ENCODE data around the gene ETV6.
"Not testable (repeated sequence)": the region's sequence is repeated elsewhere in the genome, so short reads cannot be mapped to it uniquely, and the experiment has no call there.

Gene ETV6

DNA sequence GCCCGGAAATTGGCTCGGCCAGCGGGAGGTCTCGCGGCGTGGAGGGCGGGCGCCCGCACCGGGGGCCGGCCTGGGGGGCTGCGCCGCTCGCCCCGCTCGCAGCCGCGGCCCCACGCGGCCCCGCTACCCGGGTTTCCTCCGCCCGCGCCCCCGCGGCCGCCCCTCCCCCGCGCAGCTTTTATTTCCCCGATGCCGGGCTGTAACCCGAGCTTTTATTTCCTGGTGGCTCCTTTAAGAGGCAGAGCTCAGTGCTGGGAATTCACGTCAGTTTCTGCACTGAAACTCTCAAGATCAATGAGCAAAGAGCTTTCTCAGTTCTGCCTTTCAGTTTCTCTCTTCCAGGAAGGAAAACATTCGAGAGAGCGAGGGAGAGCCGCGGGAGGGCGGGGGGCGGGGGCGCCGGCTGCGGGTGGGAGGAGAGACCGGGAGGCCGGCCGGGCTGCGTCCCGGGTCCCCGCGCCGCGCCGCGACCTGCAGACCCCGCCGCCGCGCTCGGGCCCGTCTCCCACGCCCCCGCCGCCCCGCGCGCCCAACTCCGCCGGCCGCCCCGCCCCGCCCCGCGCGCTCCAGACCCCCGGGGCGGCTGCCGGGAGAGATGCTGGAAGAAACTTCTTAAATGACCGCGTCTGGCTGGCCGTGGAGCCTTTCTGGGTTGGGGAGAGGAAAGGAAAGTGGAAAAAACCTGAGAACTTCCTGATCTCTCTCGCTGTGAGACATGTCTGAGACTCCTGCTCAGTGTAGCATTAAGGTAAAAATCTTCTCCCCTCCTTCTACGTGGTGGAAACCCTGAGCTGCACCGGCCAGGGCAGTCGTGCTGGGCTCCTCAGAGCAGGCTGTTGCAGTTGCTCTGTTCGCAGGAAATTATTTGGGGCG lies at the start of gene ETV6:
TSS of gene ETV6 (plus strand) at position 262 of the 873 bp plus-strand sequence. CDS start at position 716, 454 bp downstream.
- DNase-seq, result peak; percentile 78 to 83

DNA sequence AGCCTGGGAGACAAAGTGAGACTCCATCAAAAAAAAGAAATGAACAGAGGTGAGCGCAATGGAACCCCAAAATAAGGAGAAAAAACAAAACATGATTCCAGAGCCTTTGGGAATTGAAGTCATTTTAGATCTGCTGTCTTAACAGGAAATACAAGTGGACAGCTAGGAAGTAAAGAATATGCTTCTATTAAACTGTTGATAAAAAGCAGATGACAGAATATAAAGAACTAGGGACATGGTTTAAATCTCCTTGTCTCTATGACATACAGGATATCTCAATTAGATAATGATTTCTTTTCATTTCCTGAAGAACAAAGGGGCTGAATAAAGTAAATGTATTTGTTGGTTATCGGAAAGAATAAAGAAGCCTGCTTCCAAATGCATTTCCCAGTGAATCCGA lies 49.3 kb upstream of the ETV6 start:
- no peak for DNase-seq

DNA sequence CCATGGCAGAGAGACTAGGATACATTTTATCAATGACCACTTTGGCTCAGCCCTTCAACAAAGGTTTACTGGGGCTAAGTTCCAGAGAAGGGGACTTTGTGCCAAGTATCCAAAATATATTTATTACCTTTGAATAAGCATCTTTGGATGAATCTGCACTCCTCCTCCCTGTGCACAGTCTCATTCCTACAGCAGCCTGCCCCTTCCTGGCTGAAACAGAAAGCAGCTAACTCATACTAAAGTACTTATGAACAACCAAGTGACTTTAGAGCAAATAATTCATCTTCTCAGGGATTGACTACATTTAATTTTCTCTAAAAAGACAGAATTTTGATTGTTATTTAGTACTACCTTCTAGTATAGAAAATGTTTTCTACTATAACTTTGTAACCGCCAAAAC lies 47.8 kb upstream of the ETV6 start:
- DNase-seq, result no peak

DNA sequence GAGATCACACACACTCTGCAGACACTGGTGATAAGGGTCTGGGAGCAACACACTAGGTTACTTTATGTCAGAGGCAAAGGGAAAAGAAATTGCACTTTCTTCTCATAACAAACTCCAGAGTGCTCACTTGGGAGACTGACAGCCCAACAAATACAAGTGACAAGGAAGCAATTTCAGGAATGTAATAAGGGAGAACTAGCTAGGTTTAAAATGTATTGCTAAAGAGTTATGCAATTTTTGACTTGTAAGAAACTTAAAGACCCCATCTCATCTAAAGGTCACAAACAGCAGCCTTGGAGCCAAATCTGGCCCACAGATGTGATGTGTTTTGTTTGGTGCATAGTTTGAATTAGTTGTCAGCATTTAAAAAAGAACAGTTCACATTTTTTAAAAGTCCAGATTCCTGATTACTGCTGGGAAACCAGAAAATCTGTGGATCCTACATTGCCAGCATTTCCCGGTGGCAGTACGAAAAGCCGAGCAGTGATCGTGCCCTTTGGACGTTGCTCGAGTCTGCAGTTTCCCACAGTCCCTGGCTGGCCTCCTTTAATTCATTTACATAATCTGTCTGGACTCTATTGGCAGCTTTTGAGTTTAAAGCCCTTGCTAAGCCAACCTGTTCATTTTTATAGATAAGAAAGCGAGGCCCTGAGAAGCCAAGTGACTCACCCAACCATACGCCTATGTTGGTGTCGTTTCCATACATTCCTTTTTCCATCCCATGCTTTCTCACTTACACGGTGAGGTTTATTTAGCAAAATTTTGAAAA lies 42.0 kb upstream of the ETV6 start:
- DNase-seq, result no peak

DNA sequence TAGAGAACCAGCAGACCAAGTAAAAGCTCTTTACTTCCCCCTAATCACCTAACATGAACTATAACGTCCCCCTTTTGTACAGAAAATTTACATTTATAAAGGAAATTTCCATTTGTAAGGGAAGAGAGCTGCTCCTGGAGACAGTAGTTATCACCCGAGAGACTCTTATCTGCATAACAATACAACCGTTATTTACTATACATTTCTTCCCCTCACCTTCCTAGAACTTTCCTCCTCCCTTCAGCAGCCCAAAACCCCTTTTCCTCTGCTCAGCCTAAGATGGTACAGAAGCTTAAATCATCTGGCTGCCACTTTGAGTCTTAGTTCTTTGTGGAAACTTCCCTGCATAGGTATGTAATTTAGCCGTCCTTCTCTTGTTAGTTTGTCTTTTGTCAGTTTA lies 40.4 kb upstream of the ETV6 start:
- no peak for DNase-seq

DNA sequence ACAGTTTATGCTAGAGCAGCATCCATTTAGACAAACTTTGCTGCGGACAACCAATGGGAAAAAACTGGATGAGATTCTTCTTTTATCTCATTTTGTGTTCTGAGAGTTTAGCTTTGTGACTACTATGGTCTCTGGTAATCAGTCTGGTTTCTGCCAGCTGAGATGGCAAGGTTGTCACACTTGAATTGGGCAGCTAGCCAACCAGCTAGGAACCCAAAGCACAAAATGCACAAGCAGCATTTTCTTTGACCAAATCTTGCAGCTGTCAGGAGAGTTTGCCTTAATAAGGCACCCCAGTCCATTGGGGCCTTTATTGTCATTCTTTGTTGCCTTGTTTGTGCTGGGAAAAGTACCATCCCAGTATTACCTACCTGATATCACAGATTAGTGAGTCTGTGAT lies 34.0 kb upstream of the ETV6 start:
- DNase-seq, result no peak

DNA sequence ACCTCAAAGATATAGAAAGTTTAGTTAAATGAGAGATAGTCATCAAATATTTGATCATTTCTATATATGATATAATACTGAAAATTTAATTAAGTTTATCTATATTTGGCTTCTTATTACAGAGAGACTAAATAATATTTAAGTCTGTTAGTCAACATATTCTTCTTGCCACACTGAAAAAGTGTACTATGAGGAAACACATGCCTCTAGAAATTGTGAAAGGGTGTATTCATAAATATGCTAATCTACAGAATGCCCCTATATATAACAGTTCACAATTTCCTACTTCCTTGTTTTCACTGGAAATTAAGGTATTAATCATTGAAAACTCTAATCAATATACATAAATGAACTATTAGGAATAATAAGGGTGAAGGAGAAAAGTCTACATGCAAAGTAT lies 31.4 kb upstream of the ETV6 start:
- no peak for DNase-seq

DNA sequence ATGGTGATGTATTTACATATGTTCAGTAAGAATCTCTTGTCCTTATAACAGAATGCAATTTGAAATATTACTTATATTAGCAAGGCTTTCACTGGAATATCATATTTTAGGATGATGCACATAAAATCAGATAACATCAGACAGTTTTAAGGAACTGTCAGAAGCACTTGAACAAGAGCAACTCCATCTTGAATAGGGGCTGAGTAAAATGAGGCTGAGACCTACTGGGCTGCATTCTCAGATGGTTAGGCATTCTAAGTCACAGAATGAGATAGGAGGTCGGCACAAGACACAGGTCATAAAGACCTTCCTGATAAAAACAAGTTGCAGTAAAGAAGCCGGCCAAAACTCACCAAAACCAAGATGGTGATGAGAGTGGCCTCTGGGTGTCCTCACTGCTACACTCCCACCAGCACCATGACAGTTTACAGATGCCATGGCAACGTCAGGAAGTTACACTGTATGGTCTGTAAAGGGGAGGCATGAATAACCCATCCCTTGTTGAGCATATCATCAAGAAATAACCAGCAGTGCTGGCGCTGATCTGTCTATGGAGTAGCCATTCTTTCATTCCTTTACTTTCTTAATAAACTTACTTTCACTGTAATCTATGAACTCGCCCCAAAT lies 27.6 kb upstream of the ETV6 start:
- DNase-seq, result peak in 1 of 2 experiments; percentile 8

DNA sequence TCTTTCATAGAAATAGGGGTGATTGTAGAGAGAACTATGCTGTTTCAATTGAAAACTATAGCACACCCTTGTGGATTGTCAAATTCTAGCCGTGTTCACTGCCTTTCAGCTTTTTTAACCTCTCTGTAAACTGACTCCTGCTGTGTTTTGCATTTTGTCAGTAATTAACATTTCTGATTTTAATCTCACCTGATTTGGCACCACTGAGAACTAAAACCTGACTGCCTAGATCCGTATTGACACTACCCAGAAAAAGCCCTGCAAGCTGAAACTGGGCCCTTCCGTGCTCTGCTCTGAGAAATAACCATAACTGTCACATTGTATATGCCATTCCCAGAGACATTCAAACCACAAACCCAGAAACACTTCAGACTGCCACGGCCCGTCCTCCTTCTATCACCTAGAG lies 26.6 kb upstream of the ETV6 start:
- no peak for DNase-seq

DNA sequence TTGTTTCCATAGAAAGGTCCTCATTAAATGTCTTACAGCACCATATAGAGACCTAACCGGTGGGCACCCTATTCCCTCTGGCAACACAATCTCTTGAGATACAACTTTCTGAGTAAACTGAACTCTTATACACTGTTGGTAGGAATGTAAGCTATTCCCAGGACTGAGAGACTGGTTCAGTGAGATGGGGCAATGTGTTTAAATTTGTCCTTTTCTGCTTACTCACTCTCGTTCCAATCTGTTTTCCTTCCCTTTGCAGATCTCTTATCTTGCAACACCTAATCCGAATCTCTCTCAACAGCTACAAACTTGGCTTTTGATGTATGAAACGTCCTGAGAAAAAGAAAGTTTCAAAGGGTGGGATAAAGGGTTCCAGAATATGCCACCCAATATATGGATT lies 26.1 kb upstream of the ETV6 start:
- no peak for DNase-seq

DNA sequence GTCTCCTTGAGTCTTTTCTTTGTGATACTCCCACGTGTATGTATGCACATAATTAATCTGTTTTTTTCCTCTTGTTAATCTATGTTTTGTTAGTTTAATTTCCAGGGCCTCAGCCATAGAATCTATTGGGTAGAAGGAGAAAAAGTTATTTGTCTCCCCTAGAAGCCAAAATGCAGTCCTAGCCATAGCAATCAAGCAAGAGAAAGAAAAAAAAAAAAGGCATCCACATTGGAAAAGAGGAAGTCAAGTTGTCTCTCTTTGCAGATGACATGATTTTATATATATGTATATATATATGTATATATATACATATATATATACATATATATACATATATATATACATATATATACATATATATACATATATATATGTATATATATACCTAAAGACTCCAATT lies 25.4 kb upstream of the ETV6 start:
- no peak for DNase-seq

DNA sequence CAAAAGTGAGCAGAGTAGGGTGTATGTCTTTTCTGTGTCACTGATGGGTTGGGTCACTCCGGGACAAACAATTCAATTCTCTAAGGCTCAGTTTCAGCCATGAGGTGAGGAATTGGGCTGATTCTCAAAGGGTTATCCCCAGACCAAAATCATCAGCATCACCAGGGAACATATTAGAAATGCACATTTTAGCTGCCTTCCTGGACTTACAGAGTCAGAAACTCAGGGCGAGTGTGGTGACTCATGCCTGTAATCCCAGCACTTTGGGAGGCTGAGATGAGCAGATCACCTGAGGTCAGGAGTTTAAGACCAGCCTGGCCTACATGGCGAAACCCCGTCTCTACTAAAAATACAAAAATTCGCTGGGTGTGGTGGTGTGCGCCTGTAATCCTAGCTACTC lies 21.8 kb upstream of the ETV6 start:
- DNase-seq, result not testable (repeated sequence)

DNA sequence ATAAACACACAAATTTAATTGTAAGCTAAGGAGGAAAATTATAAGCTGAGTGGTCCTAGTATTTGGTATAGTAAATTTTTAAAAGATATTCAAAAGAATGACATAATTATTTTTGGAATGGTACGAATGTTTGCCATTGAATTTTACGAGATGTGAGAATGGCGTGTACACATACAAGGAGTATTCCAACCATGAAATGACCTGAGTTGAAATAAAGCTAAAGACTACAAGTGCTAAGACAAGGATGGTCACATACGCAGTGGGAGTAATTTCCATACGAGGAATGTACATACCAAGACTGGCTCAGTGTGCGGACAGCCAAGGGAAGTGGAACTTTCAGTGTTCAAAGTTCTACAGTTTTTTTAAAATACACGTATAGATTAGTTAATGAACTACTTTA lies 21.1 kb upstream of the ETV6 start:
- no peak for DNase-seq

DNA sequence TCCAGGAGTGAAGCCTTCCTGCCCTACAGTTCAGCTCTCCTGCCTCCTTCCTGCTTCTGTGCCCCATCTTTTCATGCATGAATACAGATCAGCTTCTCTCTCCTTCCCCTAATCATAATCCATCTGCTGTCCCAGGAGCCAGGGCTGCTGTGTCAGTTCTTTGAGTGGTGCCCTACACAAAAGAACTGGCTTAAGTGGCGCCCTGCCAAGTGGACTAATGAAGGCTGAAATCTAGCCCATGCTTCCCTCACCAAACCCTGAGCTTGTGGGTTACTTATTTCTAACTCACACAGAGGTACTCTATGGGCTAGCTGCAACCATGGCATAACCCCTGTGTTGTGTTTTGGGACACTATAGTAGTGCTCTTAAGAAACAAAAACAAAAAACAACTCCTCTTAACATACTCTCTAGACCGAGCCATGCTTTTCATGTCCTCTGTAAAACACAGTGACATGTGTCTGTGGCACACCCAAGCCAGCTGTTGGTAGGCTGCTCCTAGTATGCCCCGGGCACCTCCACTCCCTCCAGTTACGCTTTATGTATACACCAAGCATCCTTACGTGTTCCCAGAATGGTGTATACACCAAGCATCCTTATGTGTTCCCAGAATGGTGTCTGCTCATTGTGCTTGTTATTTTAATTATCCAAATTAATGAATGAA lies 19.3 kb upstream of the ETV6 start:
- DNase-seq, result no peak

DNA sequence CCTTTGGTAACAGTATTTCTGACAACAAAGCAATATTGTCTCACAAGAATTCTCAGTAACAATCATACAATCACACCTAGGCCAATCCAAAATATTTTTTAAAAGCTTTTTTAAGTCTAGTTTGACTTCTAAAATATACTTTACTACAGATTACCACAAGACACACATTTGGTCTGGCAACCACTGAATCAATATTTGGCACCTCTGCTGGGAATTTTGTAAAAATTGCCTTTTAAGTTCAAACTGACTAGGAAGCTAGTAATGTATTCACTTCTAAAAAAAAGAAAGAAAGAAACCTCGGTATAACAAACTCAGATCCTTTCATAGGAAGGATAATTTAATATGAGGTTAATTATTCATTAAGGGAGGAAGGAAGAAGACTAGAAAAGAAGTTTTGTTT lies 18.2 kb upstream of the ETV6 start:
- DNase-seq, result no peak

DNA sequence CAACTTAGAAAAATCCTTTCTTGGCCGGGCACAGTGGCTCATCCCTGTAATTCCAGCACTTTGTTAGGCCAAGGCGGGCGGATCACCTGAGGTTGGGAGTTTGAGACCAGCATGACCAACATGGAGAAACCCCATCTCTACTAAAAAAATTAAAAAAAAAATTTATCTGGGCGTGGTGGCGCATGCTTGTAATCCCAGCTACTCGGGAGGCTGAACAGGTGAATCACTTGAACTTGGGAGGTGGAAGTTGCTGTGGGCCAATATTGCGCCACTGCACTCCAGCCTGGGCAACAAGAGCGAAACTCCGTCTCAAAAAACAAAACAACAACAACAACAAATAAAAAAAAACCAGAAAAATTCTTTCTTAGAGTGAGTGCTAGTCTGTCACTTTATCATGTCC lies 17.6 kb upstream of the ETV6 start:
- not testable (repeated sequence) for DNase-seq

DNA sequence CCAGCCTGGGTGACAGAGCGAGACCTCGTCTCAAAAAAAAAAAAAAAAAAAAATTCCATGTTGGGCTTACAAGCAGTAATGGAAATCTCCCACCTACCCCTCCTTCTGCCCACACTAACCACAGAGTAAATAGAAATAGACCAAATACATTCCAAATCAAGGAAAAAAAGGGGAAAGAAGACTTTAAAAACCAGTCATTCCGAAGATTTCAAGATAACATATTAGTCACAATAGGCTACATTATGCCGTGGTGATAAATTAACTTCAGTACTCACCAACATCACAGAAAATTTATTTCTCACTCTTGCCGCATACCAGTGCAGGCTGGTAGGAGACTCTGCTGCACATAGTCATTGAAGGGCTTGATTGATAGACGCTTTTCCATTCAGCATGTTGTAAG lies 15.5 kb upstream of the ETV6 start:
- DNase-seq, result no peak

DNA sequence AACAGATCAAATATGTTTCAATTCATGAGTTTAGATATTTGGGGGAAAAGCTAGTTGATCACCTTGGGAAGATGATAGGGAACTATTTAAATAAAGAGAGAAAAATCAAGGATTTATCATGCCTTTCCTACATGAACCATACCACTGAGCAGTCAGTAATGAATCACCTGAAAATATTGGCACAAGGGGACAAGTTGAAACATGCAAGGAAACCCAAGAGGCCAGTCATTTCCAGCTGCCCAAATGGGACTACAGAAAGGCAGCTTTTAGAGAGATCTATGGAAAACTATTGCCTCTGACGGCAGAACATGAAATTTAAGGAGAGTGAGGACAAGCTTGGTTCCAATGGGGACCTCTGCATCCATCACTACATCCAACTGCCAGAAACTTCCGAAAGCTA lies 14.1 kb upstream of the ETV6 start:
- DNase-seq, result no peak

DNA sequence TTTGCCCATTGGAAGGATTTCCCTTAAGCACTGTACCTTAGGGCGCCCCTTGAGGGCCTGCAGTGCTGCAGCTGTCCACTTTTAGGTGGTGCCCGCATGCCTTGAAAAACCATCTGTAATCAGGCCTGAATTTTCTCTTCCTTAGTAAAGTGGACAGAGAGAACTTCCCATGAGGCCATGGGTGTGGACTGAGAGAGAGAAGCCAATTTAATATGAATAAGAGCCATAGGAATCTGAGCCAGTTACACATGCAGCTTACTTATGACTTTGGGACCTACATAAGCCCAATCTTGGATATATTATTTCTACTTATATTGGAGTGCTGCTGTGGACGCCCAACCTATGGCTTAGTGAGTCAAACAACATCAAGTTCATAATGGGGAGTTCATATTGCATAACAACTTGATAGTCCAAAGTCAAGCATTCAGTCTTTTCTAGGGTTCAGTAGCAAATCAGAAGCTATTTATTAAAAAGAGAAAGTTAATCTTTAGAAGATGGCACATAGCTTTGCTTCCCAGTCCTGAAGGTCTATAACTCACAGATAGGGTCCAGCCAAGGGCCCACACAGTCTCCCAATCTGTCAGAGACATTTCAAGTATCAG lies 11.1 kb upstream of the ETV6 start:
- DNase-seq, result no peak

DNA sequence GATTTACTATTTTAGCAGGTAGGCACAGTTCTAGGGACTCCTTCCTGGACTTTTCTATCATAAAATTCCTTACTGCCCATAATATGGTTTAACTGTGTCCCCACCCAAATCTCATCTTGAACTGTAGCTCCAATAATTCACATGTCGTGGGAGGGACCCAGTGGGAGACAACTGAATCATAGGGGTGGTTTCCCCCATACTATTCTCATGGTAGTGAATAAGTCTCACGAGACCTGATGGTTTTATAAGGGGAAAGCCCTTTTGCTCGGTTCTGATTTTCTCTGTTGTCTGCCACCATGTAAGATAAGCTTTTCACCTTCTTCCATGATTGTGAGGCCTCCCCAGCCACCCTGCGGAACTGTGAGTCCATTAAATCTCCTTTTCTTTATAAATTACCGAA lies 10.0 kb upstream of the ETV6 start:
- DNase-seq, result no peak

DNA sequence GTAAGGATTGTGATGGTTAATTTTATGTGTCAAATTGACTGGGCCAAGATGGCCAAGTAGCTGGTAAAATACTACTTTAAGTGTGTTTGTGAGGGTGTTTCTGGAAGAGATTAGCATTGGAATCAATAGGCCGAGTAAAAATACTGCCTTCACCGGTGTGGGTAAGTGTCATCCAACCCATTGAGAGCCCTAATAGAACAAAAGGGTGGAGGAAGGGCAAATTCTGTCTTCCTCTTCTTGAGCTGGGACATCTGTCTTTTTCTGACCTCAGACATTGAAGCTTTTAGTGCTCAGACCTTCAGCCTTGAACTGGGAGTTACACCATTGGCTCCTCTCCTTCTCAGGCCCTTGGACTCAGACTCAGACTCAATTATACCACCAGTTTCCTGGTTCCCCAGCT lies 8.0 kb upstream of the ETV6 start:
- DNase-seq, result no peak

DNA sequence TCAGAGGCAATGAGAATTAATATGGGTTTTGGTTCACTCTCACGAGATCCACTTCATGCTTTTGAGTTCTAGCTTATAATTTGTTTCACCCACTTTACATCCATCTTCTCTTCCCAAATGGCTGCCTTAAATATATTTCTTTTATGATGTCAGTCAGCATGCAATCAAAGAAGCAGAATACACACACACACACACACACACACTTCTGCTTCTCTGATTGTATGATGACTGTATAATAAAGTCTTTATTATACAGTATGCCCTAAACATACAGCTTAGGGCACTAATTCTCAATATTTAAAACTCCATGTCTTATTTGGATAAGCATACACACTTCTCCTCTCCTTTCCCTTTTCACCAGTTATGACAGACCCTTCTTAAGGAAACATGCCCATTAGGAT lies 6.7 kb upstream of the ETV6 start:
- no peak for DNase-seq

DNA sequence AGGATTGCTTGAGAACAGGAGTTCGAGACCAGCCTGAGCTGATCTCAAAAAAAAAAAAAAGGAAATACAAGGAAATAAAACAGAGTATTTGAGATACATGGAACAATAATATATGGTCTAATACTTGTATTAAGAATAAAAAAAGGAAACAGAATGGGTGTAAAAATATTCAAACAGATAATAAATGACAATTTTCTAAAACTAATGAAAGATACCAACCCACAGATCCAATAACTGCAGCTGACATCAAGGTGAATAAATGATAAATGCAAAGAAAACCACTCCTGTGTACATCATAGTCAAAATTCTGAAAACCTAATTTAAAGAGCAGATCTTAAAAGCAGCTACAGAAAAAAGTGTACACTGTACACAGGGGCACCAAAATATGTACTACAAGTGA lies 4.1 kb upstream of the ETV6 start:
- DNase-seq, result no peak

Data from stimulated activated CD4-positive, alpha-beta T cell treated with anti-CD3 and anti-CD28 coated beads, Interleukin-4, amount 100 ng/mL, for 4 hours (primary cell).